ENCODE measurements around the gene CA10. TPM values are rescaled to one million over a fixed set of nuclear protein-coding genes. Genes with fewer than 3 reads are reported as not detected.

The CA10 gene
- total and polyA plus RNA-seq, 2 experiments from 2014 or later: not detected

DNA sequence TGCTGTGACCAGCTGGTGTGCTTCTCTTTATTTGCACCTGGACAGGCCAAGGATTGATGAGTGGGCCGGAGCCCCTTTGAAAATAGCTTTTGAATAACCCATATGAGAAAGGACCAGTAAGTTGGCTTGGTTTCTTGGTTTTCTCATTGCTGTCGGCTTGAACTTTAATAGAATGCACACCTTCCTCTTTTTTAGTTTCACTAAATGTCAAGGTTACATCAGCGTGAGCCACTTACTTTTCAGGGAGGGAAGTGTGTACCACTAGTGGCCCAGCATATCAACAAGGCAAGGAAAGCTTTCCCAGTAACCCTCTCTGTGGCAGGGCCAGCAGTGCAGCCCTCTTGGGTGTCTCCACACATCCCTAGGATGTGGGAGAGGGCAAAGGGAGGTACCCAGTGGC, 433.3 kb downstream of the CA10 start:
- in situ Hi-C loops (cut with MboI): no loop called here
- H3K79me2 ChIP-seq (ENCODE audit: insufficient read depth): no peaks in the 10 kb centered on the region
- H3K9me3 ChIP-seq (ENCODE audit: low read depth): no peaks in the 10 kb centered on the region
- H3K27me3 ChIP-seq (replicated peaks; ENCODE audit: insufficient read depth): no peaks in the 10 kb centered on the region
- no peaks in the 10 kb centered on the region for H3K36me3 ChIP-seq (ENCODE audit: low read depth)
- H3K4me2 ChIP-seq (ENCODE audit: unreplicated experiment): no peak overlapping the region
- DNase-seq: no peak
- no peaks in the 10 kb centered on the region for H3F3A ChIP-seq (ENCODE audit: insufficient read depth)
- no peak overlapping the region for H3K9ac ChIP-seq
- 27 to 30% methylated on average over 3 of the region's 3 CpGs for WGBS, 2 experiments (ENCODE audit: low coverage in 1 of 2, low lambda C conversion rate in 2 of 2, missing lambda C conversion rate in 2 of 2)
- H3K9me2 ChIP-seq (ENCODE audit: insufficient read depth): no peaks in the 10 kb centered on the region
- TF ChIP-seq EZH2 (IDR thresholded peaks at IDR 0.05; ENCODE audit: insufficient read depth, poor library complexity, severe bottlenecking): no peak
- no peak for TF ChIP-seq EZH2phosphoT487 (IDR thresholded peaks at IDR 0.05; ENCODE audit: insufficient read depth, low read depth)
- H3K27ac ChIP-seq: no peak overlapping the region
- H4K20me1 ChIP-seq (ENCODE audit: insufficient read depth): no peaks in the 10 kb centered on the region
- no peaks in the 10 kb centered on the region for H3K4me1 ChIP-seq (ENCODE audit: insufficient read depth)
- no peak overlapping the region for H3K4me3 ChIP-seq
- H2AFZ ChIP-seq: no peak overlapping the region

DNA sequence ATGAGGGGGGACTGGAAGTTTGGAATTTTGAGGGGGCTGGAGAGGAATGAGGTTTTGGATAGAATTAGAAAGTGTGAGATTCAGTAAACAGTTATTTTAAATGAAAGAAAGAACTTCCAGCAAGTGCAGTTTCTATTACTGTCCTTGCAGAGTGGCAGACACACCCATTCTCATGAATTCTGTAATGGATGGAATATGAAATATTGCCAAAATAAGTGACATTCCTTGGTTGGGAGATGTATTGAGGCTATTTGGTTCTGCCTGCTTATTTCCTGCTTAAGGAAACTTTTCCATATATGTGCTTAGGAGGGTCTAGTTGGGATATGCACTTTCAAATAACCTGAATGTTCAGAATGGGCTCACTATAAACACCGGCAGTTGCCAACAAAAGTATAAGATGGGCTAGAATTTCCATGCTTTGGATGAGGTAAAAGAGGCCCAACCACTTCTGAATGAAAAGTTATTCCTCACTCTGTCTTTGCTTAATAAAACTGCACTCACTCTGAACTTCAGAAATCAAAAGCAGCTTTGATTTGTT, 434.4 kb downstream of the CA10 start:
- no peaks in the 10 kb centered on the region for H3F3A ChIP-seq (ENCODE audit: insufficient read depth)
- in situ Hi-C loops (cut with MboI): no loop called here
- no peaks in the 10 kb centered on the region for H3K27me3 ChIP-seq (replicated peaks; ENCODE audit: insufficient read depth)
- H3K9me2 ChIP-seq (ENCODE audit: insufficient read depth): no peaks in the 10 kb centered on the region
- no peak overlapping the region for H2AFZ ChIP-seq
- H3K79me2 ChIP-seq (ENCODE audit: insufficient read depth): no peaks in the 10 kb centered on the region
- 34 to 67% methylated on average over 1 of the region's 1 CpG for WGBS, 2 experiments (ENCODE audit: low coverage in 1 of 2, low lambda C conversion rate in 2 of 2, missing lambda C conversion rate in 2 of 2)
- H3K9ac ChIP-seq: no peak overlapping the region
- H4K20me1 ChIP-seq (ENCODE audit: insufficient read depth): no peaks in the 10 kb centered on the region
- TF ChIP-seq EZH2phosphoT487 (IDR thresholded peaks at IDR 0.05; ENCODE audit: insufficient read depth, low read depth) (no peak), EZH2 (IDR thresholded peaks at IDR 0.05; ENCODE audit: insufficient read depth, poor library complexity, severe bottlenecking) (no peak)
- H3K4me3 ChIP-seq: no peak overlapping the region
- no peaks in the 10 kb centered on the region for H3K36me3 ChIP-seq (ENCODE audit: low read depth)
- no peak overlapping the region for H3K4me2 ChIP-seq (ENCODE audit: unreplicated experiment)
- H3K9me3 ChIP-seq (ENCODE audit: low read depth): no peaks in the 10 kb centered on the region
- H3K4me1 ChIP-seq (ENCODE audit: insufficient read depth): no peaks in the 10 kb centered on the region
- no peak overlapping the region for H3K27ac ChIP-seq
- DNase-seq: no peak

DNA sequence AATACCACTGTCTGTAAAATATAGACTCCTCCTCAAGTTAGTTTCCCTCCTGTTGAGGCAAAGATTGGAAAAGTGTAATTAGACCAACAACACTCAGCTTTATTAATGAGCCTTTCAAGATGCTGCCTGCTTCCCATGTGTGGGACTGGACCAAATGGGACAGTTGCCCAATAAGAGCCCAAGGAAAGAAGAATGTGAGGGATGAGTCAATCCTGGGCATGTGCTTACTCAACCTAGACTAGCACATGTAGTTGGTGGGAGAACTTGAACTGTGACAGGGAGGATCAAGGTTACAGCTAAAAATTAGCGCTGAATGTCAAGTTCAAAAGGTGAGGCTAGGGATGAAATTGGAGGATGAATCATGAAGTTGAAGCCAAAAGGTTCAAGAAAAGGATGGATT, 435.5 kb downstream of the CA10 start:
- Histone ChIP-seq H3F3A (ENCODE audit: insufficient read depth) (no peaks in the 10 kb centered on the region), H3K36me3 (ENCODE audit: low read depth) (no peaks in the 10 kb centered on the region), H3K27me3 (replicated peaks; ENCODE audit: insufficient read depth) (no peaks in the 10 kb centered on the region), H3K9me3 (ENCODE audit: low read depth) (no peaks in the 10 kb centered on the region), H3K4me1 (ENCODE audit: insufficient read depth) (no peaks in the 10 kb centered on the region), H3K9ac (no peak overlapping the region), H3K27ac (no peak overlapping the region), H3K4me3 (no peak overlapping the region), H2AFZ (no peak overlapping the region), H3K9me2 (ENCODE audit: insufficient read depth) (no peaks in the 10 kb centered on the region), H3K4me2 (ENCODE audit: unreplicated experiment) (no peak overlapping the region), H4K20me1 (ENCODE audit: insufficient read depth) (no peaks in the 10 kb centered on the region), H3K79me2 (ENCODE audit: insufficient read depth) (no peaks in the 10 kb centered on the region)
- no peak for DNase-seq
- in situ Hi-C loops (cut with MboI): no loop called here
- TF ChIP-seq EZH2phosphoT487 (IDR thresholded peaks at IDR 0.05; ENCODE audit: insufficient read depth, low read depth): no peak
- TF ChIP-seq EZH2 (IDR thresholded peaks at IDR 0.05; ENCODE audit: insufficient read depth, poor library complexity, severe bottlenecking): no peak
- WGBS, 2 experiments (ENCODE audit: low coverage in 1 of 2, low lambda C conversion rate in 2 of 2, missing lambda C conversion rate in 2 of 2): 73 to 90% methylated on average over 1 of the region's 1 CpG

- no peak for DNase-seq
- H3K79me2 ChIP-seq (ENCODE audit: insufficient read depth): no peaks in the 10 kb centered on the region
- H3K9me2 ChIP-seq (ENCODE audit: insufficient read depth): no peaks in the 10 kb centered on the region
- H3K9me3 ChIP-seq (ENCODE audit: low read depth): no peaks in the 10 kb centered on the region
- H3K4me3 ChIP-seq: no peak overlapping the region
- WGBS, 2 experiments (ENCODE audit: low coverage in 1 of 2, low lambda C conversion rate in 2 of 2, missing lambda C conversion rate in 2 of 2): 47 to 53% methylated on average over 5 of the region's 5 CpGs
- H3K27ac ChIP-seq: no peak overlapping the region
- no peaks in the 10 kb centered on the region for H4K20me1 ChIP-seq (ENCODE audit: insufficient read depth)
- H3F3A ChIP-seq (ENCODE audit: insufficient read depth): no peaks in the 10 kb centered on the region
- no peak for TF ChIP-seq EZH2phosphoT487 (IDR thresholded peaks at IDR 0.05; ENCODE audit: insufficient read depth, low read depth)
- in situ Hi-C loops (cut with MboI): no loop called here
- no peak overlapping the region for H3K4me2 ChIP-seq (ENCODE audit: unreplicated experiment)
- H3K9ac ChIP-seq: no peak overlapping the region
- no peaks in the 10 kb centered on the region for H3K4me1 ChIP-seq (ENCODE audit: insufficient read depth)
- H3K27me3 ChIP-seq (replicated peaks; ENCODE audit: insufficient read depth): no peaks in the 10 kb centered on the region
- no peaks in the 10 kb centered on the region for H3K36me3 ChIP-seq (ENCODE audit: low read depth)
- H2AFZ ChIP-seq: no peak overlapping the region
Measured at GRCh38 chr17:51721730-51722129, 436.8 kb downstream of the CA10 start.

- H3K9ac ChIP-seq: no peak overlapping the region
- no peak for TF ChIP-seq EZH2phosphoT487 (IDR thresholded peaks at IDR 0.05; ENCODE audit: insufficient read depth, low read depth)
- no peak for TF ChIP-seq EZH2 (IDR thresholded peaks at IDR 0.05; ENCODE audit: insufficient read depth, poor library complexity, severe bottlenecking)
- no peak for DNase-seq
- no peaks in the 10 kb centered on the region for H4K20me1 ChIP-seq (ENCODE audit: insufficient read depth)
- H3K9me3 ChIP-seq (ENCODE audit: low read depth): no peaks in the 10 kb centered on the region
- no peaks in the 10 kb centered on the region for H3K36me3 ChIP-seq (ENCODE audit: low read depth)
- in situ Hi-C loops (cut with MboI): no loop called here
- H3K4me3 ChIP-seq: no peak overlapping the region
- H3K4me1 ChIP-seq (ENCODE audit: insufficient read depth): no peaks in the 10 kb centered on the region
- no peak overlapping the region for H2AFZ ChIP-seq
- H3K27me3 ChIP-seq (replicated peaks; ENCODE audit: insufficient read depth): no peaks in the 10 kb centered on the region
- H3K27ac ChIP-seq: no peak overlapping the region
- no peaks in the 10 kb centered on the region for H3K9me2 ChIP-seq (ENCODE audit: insufficient read depth)
- no peaks in the 10 kb centered on the region for H3F3A ChIP-seq (ENCODE audit: insufficient read depth)
- H3K4me2 ChIP-seq (ENCODE audit: unreplicated experiment): no peak overlapping the region
- H3K79me2 ChIP-seq (ENCODE audit: insufficient read depth): no peaks in the 10 kb centered on the region
Measured at GRCh38 chr17:51720439-51720838, 438.1 kb downstream of the CA10 start.
